CD4-positive, alpha-beta memory T cell (primary cell): ENCODE measurements around the gene HGS. TPM values are rescaled to one million over a fixed set of nuclear protein-coding genes. Genes with fewer than 3 reads are reported as not detected.

Experiments
- CTCF ChIA-PET: fragments of 350-600 bp; sonication (Branson Sonifier 250); formaldehyde crosslinking; loops from one replicate; lab custom pipeline; 2021; ENCODE audit warnings: inconsistent platforms; ENCODE audit not compliant: partially characterized antibody; lab: Charles Lee
- POLR2A ChIA-PET: fragments of 350-600 bp; sonication (Branson Sonifier 250); formaldehyde crosslinking; loops from one replicate; lab custom pipeline; 2021; ENCODE audit not compliant: partially characterized antibody; lab: Charles Lee
- DNase-seq, 5 donors: peaks; one replicate each; pipeline versions ENCODE4 v3.0.0 to v3.0.0-alpha.2; 2020 to 2022; ENCODE audit warnings: mixed read lengths in 1 of 5
- H3K27ac ChIP-seq: one replicate; pipeline ENCODE4 v1.7.0; 2013; ENCODE audit warnings: low read depth, low read length
- H3K27me3 ChIP-seq: 2 replicates; pipeline ENCODE4 v1.7.0; 2013; ENCODE audit warnings: mild to moderate bottlenecking, low read length, moderate library complexity; ENCODE audit not compliant: insufficient read depth
- H3K36me3 ChIP-seq: 2 replicates; pipeline ENCODE4 v1.7.0; 2013; ENCODE audit warnings: mild to moderate bottlenecking, low read length, moderate library complexity; ENCODE audit not compliant: insufficient read depth
- H3K4me1 ChIP-seq: 2 replicates; pipeline ENCODE4 v1.7.0; 2013; ENCODE audit warnings: mild to moderate bottlenecking, low read length, moderate library complexity; ENCODE audit not compliant: insufficient read depth
- H3K4me3 ChIP-seq, 2 donors: one replicate each; pipeline ENCODE4 v1.7.0; 2013; ENCODE audit warnings: low read length in 2 of 2, mild to moderate bottlenecking in 1 of 2
- H3K9me3 ChIP-seq, 2 donors: one replicate each; pipeline ENCODE4 v1.7.0; 2013; ENCODE audit warnings: low read length in 2 of 2, control low read depth in 1 of 2; ENCODE audit not compliant: control insufficient read depth in 1 of 2
- H3K27ac Mint-ChIP-seq, 7 donors: one replicate each; pipeline ENCODE4 v1.8.0; 2020 to 2021; ENCODE audit warnings: mixed read lengths in 7 of 7, mild to moderate bottlenecking in 6 of 7, inconsistent platforms in 3 of 7, moderate library complexity in 3 of 7
- H3K27me3 Mint-ChIP-seq, 2 donors: one replicate each; pipeline ENCODE4 v1.8.0; 2020 to 2021; ENCODE audit warnings: mixed read lengths in 2 of 2
- H3K36me3 Mint-ChIP-seq, 2 donors: one replicate each; pipeline ENCODE4 v1.8.0; 2020 to 2021; ENCODE audit warnings: mixed read lengths in 2 of 2, inconsistent platforms in 1 of 2, mild to moderate bottlenecking in 1 of 2
- H3K4me1 Mint-ChIP-seq, 4 donors: one replicate each; pipeline ENCODE4 v1.8.0; 2020 to 2021; ENCODE audit warnings: mixed read lengths in 4 of 4, mild to moderate bottlenecking in 1 of 4
- H3K4me3 Mint-ChIP-seq, 8 donors: one replicate each; pipeline ENCODE4 v1.8.0; 2020 to 2021; ENCODE audit warnings: mixed read lengths in 8 of 8, mild to moderate bottlenecking in 7 of 8, moderate library complexity in 6 of 8, inconsistent platforms in 3 of 8
- H3K9me3 Mint-ChIP-seq, 8 donors: one replicate each; pipeline ENCODE4 v1.8.0; 2020 to 2021; ENCODE audit warnings: mixed read lengths in 8 of 8, mild to moderate bottlenecking in 5 of 8, inconsistent platforms in 3 of 8, moderate library complexity in 1 of 8
- intact Hi-C: fragments of 100-400 bp; cut with micrococcal nuclease; formaldehyde crosslinking; loops from one replicate; pipeline ENCODE4 v1.15.1; 2023
- polyA plus RNA-seq, 2 donors: library from polyadenylated mRNA; unstranded; fragments of 300-500 nt; fragmentation: Illumina TruSeq; gene quantifications; one replicate each; pipeline ENCODE4 v1.2.3, GENCODE V29; 2021
- total RNA-seq, 2 experiments: library from RNA; stranded (reverse); gene quantifications; one replicate each; pipeline ENCODE4 v1.2.3, GENCODE V29; 2021

The HGS gene
- total and polyA plus RNA-seq, 4 experiments from 2014 or later = 18.9 to 206 (median 114) TPM

DNA sequence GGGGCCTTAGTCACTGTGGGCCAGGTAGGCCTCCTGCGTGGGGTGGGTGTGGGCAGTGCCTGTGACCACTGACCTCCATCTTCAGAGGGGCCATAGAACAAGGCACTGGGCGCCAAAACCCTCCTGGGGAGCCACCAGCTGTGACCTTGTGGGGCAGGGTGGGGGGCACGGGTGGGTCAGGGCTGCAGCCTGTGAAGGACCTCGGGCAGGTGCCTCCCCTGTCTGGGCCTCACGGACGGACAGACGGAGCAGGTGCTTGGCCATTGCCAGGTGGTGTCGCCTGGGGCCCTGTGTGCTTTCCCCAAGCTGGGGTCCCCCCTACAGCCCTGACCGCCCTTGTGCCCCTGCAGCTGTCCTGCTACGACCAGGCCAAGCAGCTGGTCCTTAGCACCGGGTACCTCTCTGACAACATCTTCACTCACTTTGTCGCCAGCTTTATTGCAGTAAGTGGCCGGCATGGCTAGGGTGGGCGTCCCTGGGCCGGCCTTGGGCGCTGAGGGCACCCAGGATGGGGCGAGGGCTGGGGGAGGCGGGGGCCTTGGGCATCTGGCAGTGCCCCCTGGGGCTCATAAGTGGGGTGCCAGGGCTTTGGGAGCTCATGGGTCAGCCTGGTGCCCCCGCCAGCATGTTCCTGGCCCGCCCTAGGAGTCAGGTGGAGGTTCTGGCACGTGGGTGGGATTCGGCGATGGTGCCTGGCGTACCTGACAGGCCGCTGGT is 33.4 kb downstream of the HGS start:
- no peak overlapping the region for H3K4me3 ChIP-seq
- no peaks in the 10 kb centered on the region for H3K27me3 ChIP-seq
- no peak overlapping the region for H3K4me3 Mint-ChIP-seq
- no peaks in the 10 kb centered on the region for H3K36me3 ChIP-seq
- no peak for DNase-seq
- POLR2A ChIA-PET = no interaction called here
- no peaks in the 10 kb centered on the region for H3K36me3 Mint-ChIP-seq
- peaks cover 10% of the 10 kb centered on the region for H3K4me1 ChIP-seq
- no peak overlapping the region for H3K27ac Mint-ChIP-seq
- no peaks in the 10 kb centered on the region for H3K9me3 Mint-ChIP-seq
- peaks cover 2 to 8% (median 5%) of the 10 kb centered on the region in 4 donors for H3K4me1 Mint-ChIP-seq
- intact Hi-C loops = no loop called here
- H3K27ac ChIP-seq = no peak overlapping the region
- H3K27me3 Mint-ChIP-seq = no peaks in the 10 kb centered on the region
- no peaks in the 10 kb centered on the region for H3K9me3 ChIP-seq
- CTCF ChIA-PET = no interaction called here

GRCh38 chr17:81717766-81718089 is 33.9 kb downstream of the HGS start:
- no peaks in the 10 kb centered on the region for H3K9me3 Mint-ChIP-seq
- no peaks in the 10 kb centered on the region for H3K36me3 Mint-ChIP-seq
- no peak overlapping the region for H3K4me3 Mint-ChIP-seq
- Histone ChIP-seq H3K27ac (no peak overlapping the region), H3K36me3 (no peaks in the 10 kb centered on the region), H3K9me3 (no peaks in the 10 kb centered on the region), H3K27me3 (no peaks in the 10 kb centered on the region), H3K4me3 (no peak overlapping the region), H3K4me1 (peaks cover 8% of the 10 kb centered on the region)
- DNase-seq = no peak
- H3K27ac Mint-ChIP-seq = no peak overlapping the region
- peaks cover 2 to 6% (median 4%) of the 10 kb centered on the region in 4 donors for H3K4me1 Mint-ChIP-seq
- CTCF ChIA-PET = no interaction called here
- POLR2A ChIA-PET = no interaction called here
- intact Hi-C loops = no loop called here
- H3K27me3 Mint-ChIP-seq = no peaks in the 10 kb centered on the region

- H3K9me3 Mint-ChIP-seq = no peaks in the 10 kb centered on the region
- H3K36me3 Mint-ChIP-seq = no peaks in the 10 kb centered on the region
- no peaks in the 10 kb centered on the region for H3K4me1 ChIP-seq
- intact Hi-C loops = no loop called here
- H3K27me3 ChIP-seq = no peaks in the 10 kb centered on the region
- H3K4me1 Mint-ChIP-seq = peaks cover 0 to 3% (median 1%) of the 10 kb centered on the region in 4 donors
- H3K27ac ChIP-seq = no peak overlapping the region
- no peak overlapping the region for H3K4me3 ChIP-seq
- POLR2A ChIA-PET = no interaction called here
- CTCF ChIA-PET = interaction anchor here (0.8 kb wide), 1 partner anchor 16 kb away, joined by 3 read pairs; no protein-coding TSS in a partner anchor
- no peak overlapping the region for H3K4me3 Mint-ChIP-seq
- H3K27me3 Mint-ChIP-seq = peaks cover 4 to 6% of the 10 kb centered on the region in 2 donors
- H3K36me3 ChIP-seq = no peaks in the 10 kb centered on the region
- H3K27ac Mint-ChIP-seq = no peak overlapping the region
- H3K9me3 ChIP-seq = no peaks in the 10 kb centered on the region
- DNase-seq = no peak
Observed at GRCh38 chr17:81719410-81720266, 35.8 kb downstream of the HGS start.

- H3K27me3 ChIP-seq = no peaks in the 10 kb centered on the region
- no peak overlapping the region for H3K27ac ChIP-seq
- H3K27ac Mint-ChIP-seq = no peak overlapping the region
- intact Hi-C loops = no loop called here
- H3K4me3 ChIP-seq = no peak overlapping the region
- no peak overlapping the region for H3K4me3 Mint-ChIP-seq
- H3K9me3 Mint-ChIP-seq = no peaks in the 10 kb centered on the region
- no peaks in the 10 kb centered on the region for H3K36me3 Mint-ChIP-seq
- H3K4me1 ChIP-seq = no peaks in the 10 kb centered on the region
- no peaks in the 10 kb centered on the region for H3K36me3 ChIP-seq
- CTCF ChIA-PET = interaction anchor here (0.8 kb wide), 1 partner anchor 15 kb away, joined by 3 read pairs; no protein-coding TSS in a partner anchor
- no peaks in the 10 kb centered on the region for H3K9me3 ChIP-seq
- H3K4me1 Mint-ChIP-seq = peaks cover 0 to 3% (median 1%) of the 10 kb centered on the region in 4 donors
- peaks cover 4 to 6% of the 10 kb centered on the region in 2 donors for H3K27me3 Mint-ChIP-seq
- DNase-seq = no peak
- POLR2A ChIA-PET = no interaction called here
Observed at GRCh38 chr17:81720267-81721071, 36.7 kb downstream of the HGS start.

DNA sequence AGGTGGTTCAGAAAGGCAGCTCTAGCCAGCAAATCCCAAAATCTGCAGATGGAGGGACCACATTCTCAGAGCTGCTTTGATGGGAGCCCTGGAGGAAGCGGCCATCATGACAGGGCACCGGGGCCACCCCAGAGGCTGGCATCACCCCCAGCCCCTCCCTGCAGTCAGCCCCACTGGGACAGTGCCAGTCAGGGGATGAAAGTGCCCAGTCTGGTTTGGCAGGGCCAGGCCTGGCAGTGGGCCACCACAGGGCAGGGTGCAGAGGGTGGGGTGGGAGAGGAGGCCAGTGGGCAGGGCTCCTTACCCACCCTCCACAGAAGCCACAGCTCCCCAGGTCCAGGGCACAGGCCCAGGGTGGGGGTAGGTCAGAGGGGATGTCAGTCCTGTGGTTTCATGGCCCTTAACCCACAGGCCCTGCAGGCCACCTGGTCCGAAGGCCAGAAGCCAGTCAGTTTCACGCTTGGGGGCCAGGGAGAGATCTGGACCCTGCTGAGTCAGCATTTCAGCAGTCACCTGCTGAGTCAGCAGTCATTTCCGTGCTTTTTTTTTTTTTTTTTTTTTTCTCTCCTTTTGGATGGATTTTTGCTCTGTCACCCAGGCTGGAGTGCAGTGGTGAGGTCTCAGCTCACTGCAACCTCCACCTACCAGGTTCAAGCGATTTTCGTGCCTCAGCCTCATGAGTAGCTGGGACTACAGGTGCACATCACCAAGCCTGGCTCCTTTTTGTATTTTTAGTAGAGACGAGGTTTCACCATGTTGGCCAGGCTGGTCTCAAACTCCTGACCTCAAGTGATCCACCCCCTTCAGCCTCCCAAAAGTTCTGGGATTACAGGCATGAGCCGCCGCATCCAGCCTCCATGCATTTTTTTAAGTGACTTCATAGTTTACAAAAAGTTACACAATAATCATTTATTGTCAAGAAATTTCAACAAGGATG is 38.6 kb downstream of the HGS start:
- no peaks in the 10 kb centered on the region for H3K4me1 ChIP-seq
- ChIA-PET CTCF (interaction anchor here (0.7 kb wide), 1 partner anchor 1345 kb away, joined by 3 read pairs; no protein-coding TSS in a partner anchor), POLR2A (interaction anchor here (0.6 to 1.5 kb wide), 2 partner anchors 19 to 617 kb away, joined by 3 read pairs; partner anchors contain the start of gene MRPL12)
- no peaks in the 10 kb centered on the region for H3K9me3 ChIP-seq
- H3K27me3 ChIP-seq = no peaks in the 10 kb centered on the region
- no peak for DNase-seq
- no peak overlapping the region for H3K4me3 ChIP-seq
- Mint-ChIP-seq H3K4me1 (peaks cover 0 to 3% (median 1%) of the 10 kb centered on the region in 4 donors), H3K27ac (no peak overlapping the region), H3K4me3 (no peak overlapping the region), H3K36me3 (no peaks in the 10 kb centered on the region), H3K27me3 (peaks cover 9 to 11% of the 10 kb centered on the region in 2 donors), H3K9me3 (no peaks in the 10 kb centered on the region)
- intact Hi-C loops = no loop called here
- H3K27ac ChIP-seq = no peak overlapping the region
- H3K36me3 ChIP-seq = no peaks in the 10 kb centered on the region

- POLR2A ChIA-PET = no interaction called here
- Mint-ChIP-seq H3K27ac (no peak overlapping the region), H3K4me1 (peaks cover 0 to 3% (median 1%) of the 10 kb centered on the region in 4 donors), H3K9me3 (no peaks in the 10 kb centered on the region), H3K27me3 (peaks cover 9 to 11% of the 10 kb centered on the region in 2 donors), H3K4me3 (no peak overlapping the region), H3K36me3 (no peaks in the 10 kb centered on the region)
- no peaks in the 10 kb centered on the region for H3K4me1 ChIP-seq
- no peak for DNase-seq
- H3K27me3 ChIP-seq = no peaks in the 10 kb centered on the region
- no peak overlapping the region for H3K27ac ChIP-seq
- H3K36me3 ChIP-seq = no peaks in the 10 kb centered on the region
- intact Hi-C loops = no loop called here
- H3K4me3 ChIP-seq = no peak overlapping the region
- CTCF ChIA-PET = no interaction called here
- no peaks in the 10 kb centered on the region for H3K9me3 ChIP-seq
Observed at GRCh38 chr17:81723651-81724209, 39.9 kb downstream of the HGS start.
